Nephron (organoid): ENCODE measurements around the gene OR10V1.

ENCODE experiments used
- H3K27ac Mint-ChIP-seq, 3 experiments: 2 replicates each; pipeline ENCODE4 v1.8.0; 2020; ENCODE audit warnings: mixed read lengths in 3 of 3, mild to moderate bottlenecking in 2 of 3, moderate library complexity in 1 of 3
- H3K27me3 Mint-ChIP-seq: 2 replicates; pipeline ENCODE4 v1.8.0; 2021; ENCODE audit warnings: low read depth, mild to moderate bottlenecking, moderate library complexity, mixed read lengths
- H3K36me3 Mint-ChIP-seq: 2 replicates; pipeline ENCODE4 v1.8.0; 2020; ENCODE audit warnings: low read depth, mixed read lengths
- H3K4me1 Mint-ChIP-seq: 2 replicates; pipeline ENCODE4 v1.8.0; 2020; ENCODE audit warnings: mixed read lengths
- H3K4me3 Mint-ChIP-seq, 3 experiments: 2 replicates each; pipeline ENCODE4 v1.8.0; 2020; ENCODE audit warnings: mild to moderate bottlenecking in 3 of 3, mixed read lengths in 3 of 3, moderate library complexity in 2 of 3
- H3K9me3 Mint-ChIP-seq: 2 replicates; pipeline ENCODE4 v1.8.0; 2020; ENCODE audit warnings: mixed read lengths
- CTCF ChIP-seq, 3 experiments: fragments of 200-600 bp; sonication (generic); IDR thresholded peaks; one replicate each; pipeline ENCODE4 v1.5.0; 2021; ENCODE audit warnings: antibody characterized with exemption in 3 of 3; ENCODE audit not compliant: unreplicated experiment in 3 of 3

OR10V1 gene

GRCh38 chr11:59676205-59676604, 37.4 kb downstream of the OR10V1 start:
- H3K4me3 Mint-ChIP-seq = no peak overlapping the region
- no peaks in the 10 kb centered on the region for H3K36me3 Mint-ChIP-seq
- H3K27me3 Mint-ChIP-seq = peaks cover 4% of the 10 kb centered on the region
- TF ChIP-seq CTCF (IDR thresholded peaks at IDR 0.05; ENCODE audit: unreplicated experiment in 3 of 3) = no peak
- H3K9me3 Mint-ChIP-seq = peaks cover 3% of the 10 kb centered on the region
- no peak overlapping the region for H3K27ac Mint-ChIP-seq
- peaks cover 11% of the 10 kb centered on the region for H3K4me1 Mint-ChIP-seq

- Mint-ChIP-seq H3K36me3 (no peaks in the 10 kb centered on the region), H3K4me1 (peaks cover 13% of the 10 kb centered on the region), H3K9me3 (peaks cover 3% of the 10 kb centered on the region), H3K27ac (no peak overlapping the region), H3K27me3 (peaks cover 4% of the 10 kb centered on the region), H3K4me3 (no peak overlapping the region)
- no peak for TF ChIP-seq CTCF (IDR thresholded peaks at IDR 0.05; ENCODE audit: unreplicated experiment in 3 of 3)
These were observed 39.4 kb downstream of the OR10V1 start for GRCh38 chr11:59674291-59674690.

DNA sequence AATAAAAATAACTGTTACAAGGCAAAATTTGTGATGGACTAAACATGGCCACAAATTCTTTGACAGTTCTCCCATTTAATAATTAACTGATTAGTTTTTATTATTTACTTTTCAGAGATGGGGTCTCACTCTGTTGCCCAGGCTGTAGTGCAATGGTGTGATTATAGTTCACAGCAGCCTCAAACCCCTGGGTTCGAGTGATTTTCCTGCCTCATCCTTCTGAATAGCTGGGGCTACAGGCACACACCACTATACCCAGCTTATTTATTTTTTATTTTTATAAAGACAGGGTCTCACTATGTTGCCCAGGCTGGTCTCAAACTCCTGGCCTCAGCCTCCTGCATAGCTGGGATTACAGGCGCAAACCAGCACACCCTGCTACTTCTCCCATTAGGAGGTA, 40.4 kb downstream of the OR10V1 start:
- no peaks in the 10 kb centered on the region for H3K36me3 Mint-ChIP-seq
- peaks cover 8% of the 10 kb centered on the region for H3K4me1 Mint-ChIP-seq
- peaks cover under 1% of the 10 kb centered on the region for H3K9me3 Mint-ChIP-seq
- no peak overlapping the region for H3K4me3 Mint-ChIP-seq
- no peak for TF ChIP-seq CTCF (IDR thresholded peaks at IDR 0.05; ENCODE audit: unreplicated experiment in 3 of 3)
- no peak overlapping the region for H3K27ac Mint-ChIP-seq
- H3K27me3 Mint-ChIP-seq = peaks cover 4% of the 10 kb centered on the region

DNA sequence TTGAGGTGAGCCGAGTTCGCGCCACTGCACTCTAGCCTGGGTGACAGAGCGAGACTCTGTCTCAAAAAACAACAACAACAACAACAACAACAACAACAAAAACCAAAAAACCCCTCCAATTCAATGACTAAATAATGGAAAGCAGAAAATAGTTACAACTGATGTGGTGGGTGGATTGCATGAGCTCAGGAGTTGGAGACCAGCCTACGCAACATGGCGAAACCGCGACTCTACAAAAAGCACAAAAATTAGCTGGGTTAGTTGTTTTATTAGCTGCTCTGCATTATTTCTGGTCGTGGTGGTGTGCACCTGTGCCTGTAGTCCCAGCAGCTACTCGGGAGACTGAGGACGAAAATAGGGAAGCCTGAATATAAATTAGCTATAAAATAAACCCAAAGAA, 42.2 kb downstream of the OR10V1 start:
- Mint-ChIP-seq H3K27ac (peak overlapping the region in 2 of 3 experiments; percentile 50 to 76), H3K4me3 (peak overlapping the region in 2 of 3 experiments; percentile 47 to 61), H3K36me3 (peaks cover 9% of the 10 kb centered on the region), H3K9me3 (no peaks in the 10 kb centered on the region), H3K4me1 (peaks cover 23% of the 10 kb centered on the region), H3K27me3 (peaks cover 4% of the 10 kb centered on the region)
- TF ChIP-seq CTCF (IDR thresholded peaks at IDR 0.05; ENCODE audit: unreplicated experiment in 3 of 3) = no peak

GRCh38 chr11:59669611-59670009, 44.0 kb downstream of the OR10V1 start:
- no peaks in the 10 kb centered on the region for H3K9me3 Mint-ChIP-seq
- no peaks in the 10 kb centered on the region for H3K27me3 Mint-ChIP-seq
- peak overlapping the region; percentile 98 to 100 (median 100) for H3K27ac Mint-ChIP-seq
- no peak for TF ChIP-seq CTCF (IDR thresholded peaks at IDR 0.05; ENCODE audit: unreplicated experiment in 3 of 3)
- peak overlapping the region; percentile 93 to 96 (median 95) for H3K4me3 Mint-ChIP-seq
- peaks cover 23% of the 10 kb centered on the region for H3K4me1 Mint-ChIP-seq
- H3K36me3 Mint-ChIP-seq = peaks cover 24% of the 10 kb centered on the region

GRCh38 chr11:59668950-59669610, 44.6 kb downstream of the OR10V1 start, which contains the start of gene PATL1:
PATL1 (minus strand) TSS chr11:59669037; CDS start chr11:59668895, 142 bp downstream.
- Mint-ChIP-seq H3K9me3 (no peaks in the 10 kb centered on the region), H3K4me3 (peak within 1 kb of the TSS; percentile 95 to 97 (median 96)), H3K4me1 (peaks cover 23% of the 10 kb centered on the region), H3K27ac (peak within 1 kb of the TSS; percentile 98 to 100 (median 100)), H3K36me3 (peaks cover 26% of the 10 kb centered on the region), H3K27me3 (no peaks in the 10 kb centered on the region)
- TF ChIP-seq CTCF (IDR thresholded peaks at IDR 0.05; ENCODE audit: unreplicated experiment in 3 of 3) = no peak
